GM12874 (cell line): ENCODE results near the gene PERM1.

ENCODE experiments used
- CTCF ChIP-seq: IDR thresholded peaks from 2 replicates; pipeline ENCODE4 v1.5.1; 2011; ENCODE audit warnings: low read depth, mild to moderate bottlenecking, control low read depth, low read length, moderate library complexity; ENCODE audit not compliant: insufficient read depth

PERM1 gene

GRCh38 chr1:999725-1000356, 17.9 kb upstream of the PERM1 start, which contains the start of gene HES4:
TSS of gene HES4 (minus strand) at chr1:1000097. CDS start at chr1:999973, 124 bp downstream.
- TF ChIP-seq CTCF, result no peak

GRCh38 chr1:998995-999724, 17.3 kb upstream of the PERM1 start:
- TF ChIP-seq CTCF, result no peak

- no peak for TF ChIP-seq CTCF
These were observed 16.8 kb upstream of the PERM1 start for GRCh38 chr1:998745-998994.

- no peak for TF ChIP-seq CTCF
These were observed 16.3 kb upstream of the PERM1 start for GRCh38 chr1:997993-998744.

- no peak for TF ChIP-seq CTCF
These were observed 15.8 kb upstream of the PERM1 start for GRCh38 chr1:997713-997992.

- no peak for TF ChIP-seq CTCF
These were observed 15.2 kb upstream of the PERM1 start for GRCh38 chr1:996851-997712.
